HCT116 (cell line): Measurements from ENCODE around the gene NEUROD2. TPM values are rescaled to one million over a fixed set of nuclear protein-coding genes. Genes with fewer than 3 reads are reported as not detected.

Experiments used
- ATAC-seq: fragments of 200-7000 bp; cut with Tn5 transposase; 2 replicates; pipeline ENCODE4 v1.9.1; 2020; ENCODE audit warnings: mild to moderate bottlenecking, moderate library complexity
- BruUV-seq: library from RNA; stranded (reverse); fragments of 400-500 nt; replicated peaks from 2 replicates; lab custom pipeline; 2021; lab: Mats Ljungman, UMichigan
- CTCF ChIA-PET: fragments of 300-600 bp; sonication (Branson Sonifier 250); formaldehyde crosslinking; loops from one replicate; lab custom pipeline; 2021; ENCODE audit warnings: antibody characterized with exemption; lab: Charles Lee
- POLR2A ChIA-PET: fragments of 300-600, 350-600 bp; sonication (Branson Sonifier 250); formaldehyde crosslinking; loops from one replicate; lab custom pipeline; 2021; ENCODE audit warnings: antibody characterized with exemption; lab: Charles Lee
- RAD21 ChIA-PET, 2 experiments: fragments of 300-600 bp; sonication (Branson Sonifier 250); formaldehyde crosslinking; loops; one replicate each; lab custom pipeline; 2023; ENCODE audit warnings: low total read pairs in 2 of 2; ENCODE audit not compliant: uncharacterized antibody in 2 of 2, unreplicated experiment in 2 of 2, low non-redundant PET in 1 of 2; lab: Charles Lee
- DNase-seq: peaks from one replicate; pipeline ENCODE4 v3.0.0-alpha.2; 2010; ENCODE audit warnings: low read depth, low spot score
- H2AFZ ChIP-seq: fragments of 200-600 bp; shearing (Covaris generic), sonication (generic); 2 replicates; pipeline ENCODE4 v1.6.1; 2017; ENCODE audit warnings: low read depth, mixed run types, mixed read lengths, antibody characterized with exemption, low read length; ENCODE audit not compliant: poor library complexity, severe bottlenecking
- H3K27ac ChIP-seq: 2 replicates; pipeline ENCODE4 v1.5.1; 2012; ENCODE audit warnings: low read depth, low read length
- H3K27me3 ChIP-seq: fragments of 200-600 bp; sonication (generic); 2 replicates; pipeline ENCODE4 v1.6.1; 2016; ENCODE audit warnings: mixed run types, low read length, mixed read lengths; ENCODE audit not compliant: insufficient read depth
- H3K36me3 ChIP-seq, 2 experiments: fragments of 200-500 bp in 1 of 2; fragments of 200-600 bp in 1 of 2; sonication (Bioruptor generic) in 1 of 2; sonication (generic) in 1 of 2; 2 replicates each; pipeline versions ENCODE4 v1.5.1 to v1.6.1; 2014 to 2016; ENCODE audit warnings: low read length in 2 of 2, inconsistent platforms in 1 of 2, mixed read lengths in 1 of 2, mixed run types in 1 of 2; ENCODE audit not compliant: insufficient read depth in 2 of 2, control insufficient read depth in 1 of 2
- H3K4me1 ChIP-seq, 2 experiments: fragments of 200-600 bp in 1 of 2; sonication (generic) in 1 of 2; 2 replicates each; pipeline versions ENCODE4 v1.5.1 to v1.6.1; 2012 to 2017; ENCODE audit warnings: low read length in 2 of 2, inconsistent platforms in 1 of 2, mild to moderate bottlenecking in 1 of 2, mixed read lengths in 1 of 2, mixed run types in 1 of 2, moderate library complexity in 1 of 2; ENCODE audit not compliant: insufficient read depth in 2 of 2, control insufficient read depth in 1 of 2
- H3K4me2 ChIP-seq: fragments of 200-600 bp; sonication (generic); 2 replicates; pipeline ENCODE4 v1.6.1; 2017; ENCODE audit warnings: mixed run types, low read length, mixed read lengths
- H3K4me3 ChIP-seq, 2 experiments: fragments of 200-600 bp in 1 of 2; sonication (generic) in 1 of 2; replicated peaks in 1 of 2; 2 replicates each; pipeline ENCODE4 v1.5.1; 2011 to 2016; ENCODE audit warnings: low read length in 2 of 2, control low read depth in 1 of 2, low read depth in 1 of 2, mild to moderate bottlenecking in 1 of 2, mixed read lengths in 1 of 2, mixed run types in 1 of 2
- H3K79me2 ChIP-seq: fragments of 200-600 bp; sonication (generic); 2 replicates; pipeline ENCODE4 v1.6.1; 2017; ENCODE audit warnings: mild to moderate bottlenecking, mixed run types, low read length, moderate library complexity, mixed read lengths; ENCODE audit not compliant: insufficient read depth
- H3K9ac ChIP-seq: fragments of 200-600 bp; sonication (generic); 2 replicates; pipeline ENCODE4 v1.6.1; 2016; ENCODE audit warnings: low read length, mixed read lengths
- H3K9me2 ChIP-seq: fragments of 200-600 bp; sonication (generic), shearing (Covaris generic); 2 replicates; pipeline ENCODE4 v1.6.1; 2017; ENCODE audit warnings: mixed run types, mild to moderate bottlenecking, moderate library complexity; ENCODE audit not compliant: insufficient read depth
- H3K9me3 ChIP-seq, 2 experiments: fragments of 200-500 bp in 1 of 2; fragments of 200-600 bp in 1 of 2; sonication (Bioruptor generic) in 1 of 2; sonication (generic) in 1 of 2; 2 replicates each; pipeline ENCODE4 v1.6.1; 2014 to 2017; ENCODE audit warnings: low read length in 2 of 2, mixed read lengths in 2 of 2, inconsistent platforms in 1 of 2, low read depth in 1 of 2, mild to moderate bottlenecking in 1 of 2, mixed run types in 1 of 2, moderate library complexity in 1 of 2; ENCODE audit not compliant: control insufficient read depth in 1 of 2, insufficient read depth in 1 of 2
- H4K20me1 ChIP-seq: fragments of 200-600 bp; sonication (generic), shearing (Covaris generic); 2 replicates; pipeline ENCODE4 v1.6.1; 2017; ENCODE audit warnings: mixed run types, mild to moderate bottlenecking, moderate library complexity; ENCODE audit not compliant: insufficient read depth
- CTCF ChIP-seq, 3 experiments: fragments of 200-600 bp in 1 of 3; sonication (generic) in 1 of 3; IDR thresholded peaks in 2 of 3; conservative IDR thresholded peaks in 1 of 3; 2 replicates each; pipeline ENCODE4 v1.5.1; 2012 to 2017; ENCODE audit warnings: low read depth in 2 of 3, low read length in 2 of 3, antibody characterized with exemption in 1 of 3, borderline replicate concordance in 1 of 3, control low read depth in 1 of 3, mild to moderate bottlenecking in 1 of 3, mixed read lengths in 1 of 3, mixed run types in 1 of 3, moderate library complexity in 1 of 3; ENCODE audit not compliant: insufficient read depth in 1 of 3
- EZH2 ChIP-seq: fragments of 200-600 bp; sonication (generic); IDR thresholded peaks from 2 replicates; pipeline ENCODE4 v1.6.1; 2017; ENCODE audit warnings: antibody characterized with exemption, mixed run types
- RAD21 ChIP-seq: IDR thresholded peaks from 2 replicates; pipeline ENCODE4 v1.6.1; 2012; ENCODE audit warnings: low read depth, mild to moderate bottlenecking
- YY1 ChIP-seq: IDR thresholded peaks from 2 replicates; pipeline ENCODE4 v1.6.1; 2011; ENCODE audit warnings: low read length, low read depth, moderate library complexity, mild to moderate bottlenecking; ENCODE audit not compliant: insufficient replicate concordance; ENCODE audit errors: extremely low read depth
- ZFX ChIP-seq: fragments of 450-650 bp; IDR thresholded peaks from 2 replicates; pipeline ENCODE4 v1.6.1; 2017
- intact Hi-C: fragments of 100-400 bp; cut with micrococcal nuclease; formaldehyde crosslinking; loops from 2 replicates; pipeline ENCODE4 v1.10.0; 2022
- total RNA-seq: library from RNA; stranded (reverse); gene quantifications from one replicate; pipeline ENCODE4 v1.2.1, GENCODE V29; 2021; ENCODE audit not compliant: unreplicated experiment
- TF ChIP-seq, protein P1 (sequence below): IDR thresholded peaks from 2 replicates; pipeline ENCODE4 v1.6.1; 2012; ENCODE audit warnings: low read depth
- TF ChIP-seq, protein P2 (sequence below): IDR thresholded peaks from 2 replicates; pipeline ENCODE4 v1.6.1; 2011; ENCODE audit warnings: mild to moderate bottlenecking, low read length, moderate library complexity; ENCODE audit not compliant: insufficient replicate concordance; ENCODE audit errors: extremely low read depth
- TF ChIP-seq, protein P3 (sequence below): IDR thresholded peaks from 2 replicates; pipeline ENCODE4 v1.6.1; 2012

NEUROD2 gene
- total RNA-seq, 1 experiment from 2014 or later: not detected

- Histone ChIP-seq H3K36me3 (peaks cover 0 to 2% of the 10 kb centered on the region in 2 experiments; a peak in 1 of 4 replicates), H3K9me2 (no peaks in the 10 kb centered on the region), H3K9me3 (no peaks in the 10 kb centered on the region), H3K4me3 (no peak overlapping the region), H3K9ac (no peak overlapping the region), H3K4me1 (peaks cover 8 to 39% of the 10 kb centered on the region in 2 experiments), H3K27me3 (no peaks in the 10 kb centered on the region), H3K4me2 (no peak overlapping the region), H3K27ac (no peak overlapping the region), H4K20me1 (no peaks in the 10 kb centered on the region), H2AFZ (no peak overlapping the region), H3K79me2 (no peaks in the 10 kb centered on the region)
- ATAC-seq: no peak
- ChIA-PET CTCF (interaction anchor here (0.6 to 3.6 kb wide), 7 partner anchors 11 to 75 kb away, joined by 3 to 30 read pairs (median 4); partner anchors contain the start of gene PGAP3), RAD21 (no interaction called here), POLR2A (no interaction called here)
- intact Hi-C loops: no loop called here
- DNase-seq: no peak
- no TSS peak for BruUV-seq
- TF ChIP-seq ZFX (no peak), YY1 (no peak), RAD21 (no peak), CTCF (IDR thresholded peaks at IDR 0.05 in 2 of 3, conservative IDR thresholded peaks at IDR 0.05 in 1 of 3; ENCODE audit: borderline replicate concordance in 1 of 3, insufficient read depth in 1 of 3, low read depth in 2 of 3, low read length in 2 of 3) (no peak), EZH2 (no peak)
- TF ChIP-seq, protein P1, sequence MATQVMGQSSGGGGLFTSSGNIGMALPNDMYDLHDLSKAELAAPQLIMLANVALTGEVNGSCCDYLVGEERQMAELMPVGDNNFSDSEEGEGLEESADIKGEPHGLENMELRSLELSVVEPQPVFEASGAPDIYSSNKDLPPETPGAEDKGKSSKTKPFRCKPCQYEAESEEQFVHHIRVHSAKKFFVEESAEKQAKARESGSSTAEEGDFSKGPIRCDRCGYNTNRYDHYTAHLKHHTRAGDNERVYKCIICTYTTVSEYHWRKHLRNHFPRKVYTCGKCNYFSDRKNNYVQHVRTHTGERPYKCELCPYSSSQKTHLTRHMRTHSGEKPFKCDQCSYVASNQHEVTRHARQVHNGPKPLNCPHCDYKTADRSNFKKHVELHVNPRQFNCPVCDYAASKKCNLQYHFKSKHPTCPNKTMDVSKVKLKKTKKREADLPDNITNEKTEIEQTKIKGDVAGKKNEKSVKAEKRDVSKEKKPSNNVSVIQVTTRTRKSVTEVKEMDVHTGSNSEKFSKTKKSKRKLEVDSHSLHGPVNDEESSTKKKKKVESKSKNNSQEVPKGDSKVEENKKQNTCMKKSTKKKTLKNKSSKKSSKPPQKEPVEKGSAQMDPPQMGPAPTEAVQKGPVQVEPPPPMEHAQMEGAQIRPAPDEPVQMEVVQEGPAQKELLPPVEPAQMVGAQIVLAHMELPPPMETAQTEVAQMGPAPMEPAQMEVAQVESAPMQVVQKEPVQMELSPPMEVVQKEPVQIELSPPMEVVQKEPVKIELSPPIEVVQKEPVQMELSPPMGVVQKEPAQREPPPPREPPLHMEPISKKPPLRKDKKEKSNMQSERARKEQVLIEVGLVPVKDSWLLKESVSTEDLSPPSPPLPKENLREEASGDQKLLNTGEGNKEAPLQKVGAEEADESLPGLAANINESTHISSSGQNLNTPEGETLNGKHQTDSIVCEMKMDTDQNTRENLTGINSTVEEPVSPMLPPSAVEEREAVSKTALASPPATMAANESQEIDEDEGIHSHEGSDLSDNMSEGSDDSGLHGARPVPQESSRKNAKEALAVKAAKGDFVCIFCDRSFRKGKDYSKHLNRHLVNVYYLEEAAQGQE: no peak
- TF ChIP-seq, protein P2, sequence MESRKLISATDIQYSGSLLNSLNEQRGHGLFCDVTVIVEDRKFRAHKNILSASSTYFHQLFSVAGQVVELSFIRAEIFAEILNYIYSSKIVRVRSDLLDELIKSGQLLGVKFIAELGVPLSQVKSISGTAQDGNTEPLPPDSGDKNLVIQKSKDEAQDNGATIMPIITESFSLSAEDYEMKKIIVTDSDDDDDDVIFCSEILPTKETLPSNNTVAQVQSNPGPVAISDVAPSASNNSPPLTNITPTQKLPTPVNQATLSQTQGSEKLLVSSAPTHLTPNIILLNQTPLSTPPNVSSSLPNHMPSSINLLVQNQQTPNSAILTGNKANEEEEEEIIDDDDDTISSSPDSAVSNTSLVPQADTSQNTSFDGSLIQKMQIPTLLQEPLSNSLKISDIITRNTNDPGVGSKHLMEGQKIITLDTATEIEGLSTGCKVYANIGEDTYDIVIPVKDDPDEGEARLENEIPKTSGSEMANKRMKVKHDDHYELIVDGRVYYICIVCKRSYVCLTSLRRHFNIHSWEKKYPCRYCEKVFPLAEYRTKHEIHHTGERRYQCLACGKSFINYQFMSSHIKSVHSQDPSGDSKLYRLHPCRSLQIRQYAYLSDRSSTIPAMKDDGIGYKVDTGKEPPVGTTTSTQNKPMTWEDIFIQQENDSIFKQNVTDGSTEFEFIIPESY: no peak
- TF ChIP-seq, protein P3, sequence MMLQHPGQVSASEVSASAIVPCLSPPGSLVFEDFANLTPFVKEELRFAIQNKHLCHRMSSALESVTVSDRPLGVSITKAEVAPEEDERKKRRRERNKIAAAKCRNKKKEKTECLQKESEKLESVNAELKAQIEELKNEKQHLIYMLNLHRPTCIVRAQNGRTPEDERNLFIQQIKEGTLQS: no peak
Observed at GRCh38 chr17:39655105-39655504, 47.4 kb upstream of the NEUROD2 start.
